ENCODE measurements around the gene RTL9.

- TF ChIP-seq CTCF (conservative IDR thresholded peaks at IDR 0.05; ENCODE audit: low read depth, low read length) = no peak
- no peak for TF ChIP-seq EZH2 (IDR thresholded peaks at IDR 0.05; ENCODE audit: borderline replicate concordance, low read depth, low read length, poor library complexity, severe bottlenecking)
Observed at GRCh38 chrX:110321670-110322069, 37.0 kb upstream of the RTL9 start.

Data from A673 (cell line).